Pulmonary artery endothelial cell (primary cell): ENCODE results near the gene TXNL4A. TPM values are rescaled to one million over a fixed set of nuclear protein-coding genes. Genes with fewer than 3 reads are reported as not detected.
A peak's percentile ranks its signal among the peaks of the same experiment; 100 is the strongest.
"Not testable (repeated sequence)": the region's sequence is repeated elsewhere in the genome, so short reads cannot be mapped to it uniquely, and the experiment has no call there.

Source experiments
- DNase-seq: peaks from one replicate; pipeline ENCODE4 v3.0.0-alpha.2; 2011; ENCODE audit warnings: low read depth, low spot score
- total RNA-seq: library from RNA; depleted of rRNA; stranded (reverse); fragments of >200 nt; gene quantifications from 2 replicates; pipeline ENCODE4 v1.2.3, GENCODE V29; 2014

TXNL4A gene
- total RNA-seq, 1 donor from 2014 or later = 86.4 TPM

- not testable (repeated sequence) for DNase-seq
Measured at GRCh38 chr18:79999701-80000100, 11.3 kb upstream of the TXNL4A start.

GRCh38 chr18:79991494-79991893 is 3.1 kb upstream of the TXNL4A start:
- DNase-seq = no peak

DNA sequence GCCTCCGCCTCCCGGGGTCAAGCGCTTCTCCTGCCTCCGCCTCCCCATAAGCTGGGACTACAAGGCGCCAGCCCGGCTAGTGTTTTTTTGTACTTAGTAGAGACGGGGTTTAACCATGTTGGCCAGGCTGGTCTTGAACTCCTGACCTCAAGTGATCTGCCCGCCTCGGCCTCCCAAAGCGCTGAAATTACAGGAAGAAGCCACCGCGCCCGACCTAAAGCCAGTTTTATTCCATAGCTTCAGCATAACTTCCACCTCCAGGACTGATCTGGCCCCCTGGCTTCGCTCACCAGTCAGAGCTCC is 783 bp upstream of the TXNL4A start:
- DNase-seq = no peak

GRCh38 chr18:79988071-79988450 is 302 bp downstream of the TXNL4A start:
- no peak for DNase-seq

- no peak for DNase-seq
Measured at GRCh38 chr18:79987566-79987965, 797 bp downstream of the TXNL4A start.

GRCh38 chr18:79986726-79987125 is 1.6 kb downstream of the TXNL4A start:
- DNase-seq = no peak

DNA sequence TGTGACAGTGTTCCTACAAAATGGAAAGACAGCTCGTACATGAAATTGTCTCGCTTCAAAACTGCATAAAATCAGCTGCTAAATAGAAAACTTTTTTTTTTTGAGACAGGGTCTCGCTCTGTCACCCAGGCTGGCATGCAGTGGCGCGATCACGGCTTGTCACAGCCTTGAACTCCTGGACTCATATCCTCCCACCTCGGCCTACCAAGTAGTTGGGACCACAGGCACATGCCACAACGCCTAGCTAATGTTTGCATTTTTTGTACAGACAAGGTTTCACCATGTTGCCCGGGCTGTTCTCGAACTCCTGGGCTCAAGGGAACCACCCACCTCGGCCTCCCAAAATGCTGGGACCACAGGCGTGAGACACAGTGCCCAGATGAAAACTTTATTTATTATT is 3.2 kb downstream of the TXNL4A start:
- no peak for DNase-seq

- DNase-seq = no peak
Measured at GRCh38 chr18:79983793-79984192, 4.6 kb downstream of the TXNL4A start.

- no peak for DNase-seq
Measured at GRCh38 chr18:79983253-79983652, 5.1 kb downstream of the TXNL4A start.

- DNase-seq = no peak
Measured at GRCh38 chr18:79982736-79983135, 5.6 kb downstream of the TXNL4A start.

GRCh38 chr18:79980585-79980984 is 7.8 kb downstream of the TXNL4A start:
- no peak for DNase-seq

GRCh38 chr18:79979843-79980242 is 8.5 kb downstream of the TXNL4A start:
- DNase-seq = no peak

DNA sequence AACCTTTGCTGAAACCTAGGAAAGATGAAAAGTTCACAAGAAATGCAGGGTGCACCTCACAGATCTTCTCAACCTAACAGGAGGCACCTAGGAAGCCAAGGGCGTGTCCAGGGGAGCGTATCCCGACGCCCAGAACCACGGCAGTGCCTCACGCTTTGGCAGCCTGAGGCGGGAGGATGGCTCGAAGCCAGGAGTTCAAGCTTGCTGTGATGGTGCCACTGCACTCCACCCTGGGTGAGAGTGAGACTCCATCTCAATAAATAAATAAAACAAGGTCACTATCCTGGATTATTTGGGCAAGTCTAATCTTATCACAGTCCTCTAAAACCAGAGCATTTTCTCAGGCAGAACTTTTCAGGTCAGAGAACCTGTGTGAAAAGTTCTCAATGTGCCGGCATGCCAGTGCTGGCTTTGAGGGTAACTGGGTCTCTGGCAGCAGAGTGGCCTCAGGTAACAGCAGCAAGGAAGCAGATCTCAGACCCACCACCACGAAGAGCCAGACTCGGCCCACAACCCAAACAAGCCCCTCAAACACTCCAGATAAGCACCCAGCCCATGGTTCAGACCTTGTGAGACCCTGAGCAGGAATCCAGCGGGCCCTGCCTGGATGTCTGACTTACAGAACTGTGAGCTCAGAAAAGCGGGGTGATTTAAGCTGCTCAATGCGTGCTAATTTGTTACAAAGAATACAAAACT is 12.2 kb downstream of the TXNL4A start:
- DNase-seq = no peak

GRCh38 chr18:79975043-79975442 is 13.3 kb downstream of the TXNL4A start:
- DNase-seq = no peak

DNA sequence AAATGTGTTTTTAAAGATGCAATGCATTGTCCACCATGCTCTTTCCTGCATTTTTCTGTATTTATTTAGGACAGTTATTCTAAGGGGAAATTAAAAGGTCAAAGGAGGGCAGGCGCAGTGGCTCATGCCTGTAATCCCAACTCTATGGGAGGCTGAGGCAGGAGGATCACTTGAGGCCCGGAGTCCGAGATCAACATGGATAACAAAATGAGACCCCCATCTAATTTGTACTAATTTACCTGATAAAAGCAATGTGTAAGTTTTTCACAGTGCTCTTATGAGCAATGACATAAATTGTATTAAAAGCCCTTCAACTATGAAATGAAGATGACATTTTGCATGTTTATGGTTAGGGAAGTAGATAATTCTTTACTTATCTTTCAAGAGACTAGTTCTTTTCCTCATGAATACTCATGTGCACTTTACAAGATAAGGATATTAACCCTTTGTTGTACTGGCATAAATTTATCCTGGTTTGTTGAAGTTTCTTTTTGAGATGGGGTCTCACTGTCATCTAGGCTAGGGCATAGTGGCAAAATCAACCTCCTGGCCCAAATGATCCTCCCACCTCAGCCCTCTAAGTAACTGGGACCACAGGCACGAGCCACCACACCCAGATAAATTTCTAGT is 14.2 kb downstream of the TXNL4A start:
- no peak for DNase-seq

- no peak for DNase-seq
Measured at GRCh38 chr18:79973517-79973916, 14.8 kb downstream of the TXNL4A start.

DNA sequence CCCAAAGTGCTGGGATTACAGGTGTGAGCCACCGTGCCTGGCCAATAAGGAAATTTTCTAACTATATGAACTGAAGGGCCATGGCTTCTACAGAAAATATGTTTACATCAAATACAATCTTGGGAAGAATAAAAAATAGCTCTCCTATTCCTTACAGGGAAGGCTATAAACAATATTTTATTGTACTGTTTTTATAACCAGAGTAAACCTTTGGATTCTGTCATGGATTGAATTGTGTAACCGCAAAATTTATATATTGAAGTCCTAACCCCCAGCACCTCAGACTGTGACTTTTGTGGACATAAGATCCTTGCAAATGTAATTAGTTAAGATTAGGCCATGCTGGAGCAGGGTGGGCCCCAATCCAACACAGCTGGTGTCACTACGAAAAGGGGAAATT is 15.6 kb downstream of the TXNL4A start:
- no peak for DNase-seq

DNA sequence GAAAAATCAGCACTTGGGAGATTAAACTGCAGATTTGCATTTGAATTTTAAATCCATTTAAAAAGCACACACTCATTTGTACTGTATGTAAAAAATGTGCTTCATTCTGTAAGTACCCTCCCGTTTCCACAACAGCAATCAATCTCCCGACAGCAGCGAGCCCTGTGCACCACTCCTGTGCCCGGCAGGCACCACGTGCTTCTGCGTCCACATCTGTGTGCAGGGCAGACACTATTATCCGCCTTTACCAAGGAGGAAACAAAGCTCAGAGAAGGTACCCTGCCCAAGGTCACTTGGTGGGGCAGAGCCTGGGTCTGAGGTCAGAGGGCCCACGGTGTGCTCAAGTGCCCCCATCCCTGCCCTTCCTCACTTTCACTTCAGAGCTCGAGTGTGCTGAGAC is 16.4 kb downstream of the TXNL4A start:
- no peak for DNase-seq

GRCh38 chr18:79971211-79971952 is 17.0 kb downstream of the TXNL4A start:
- DNase-seq = no peak

DNA sequence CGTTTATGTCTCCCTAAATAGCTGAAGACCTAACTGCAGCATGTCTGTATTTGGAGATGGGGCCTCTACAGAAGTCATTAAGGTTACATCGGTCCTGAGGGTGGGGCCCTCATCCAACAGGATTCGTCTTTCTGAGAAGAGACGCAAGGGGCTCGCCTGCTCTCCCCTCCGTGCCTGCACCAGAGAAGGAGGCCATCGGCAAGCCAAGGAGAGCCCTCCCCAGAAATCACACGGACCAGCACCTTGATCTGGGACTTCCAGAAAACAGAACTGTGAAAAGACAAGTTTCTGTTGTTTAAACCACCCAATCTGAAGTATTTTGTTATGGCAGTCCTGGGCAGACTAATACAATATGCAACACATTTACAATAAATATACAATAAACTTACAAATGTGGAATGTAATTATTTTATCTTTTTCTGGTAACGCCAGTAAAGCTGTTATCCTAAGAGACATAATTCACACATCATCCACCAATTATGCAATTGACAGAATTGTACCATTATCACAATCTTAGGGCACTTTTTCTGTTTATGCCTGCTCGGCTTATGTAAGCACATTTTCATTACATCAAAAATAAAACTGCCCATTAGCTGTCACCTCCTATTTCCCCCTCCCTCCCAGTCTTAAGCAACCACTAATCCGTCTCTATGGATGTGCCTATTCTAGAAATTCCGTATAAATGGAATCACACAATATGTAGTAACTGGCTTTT is 17.8 kb downstream of the TXNL4A start:
- DNase-seq = no peak

DNA sequence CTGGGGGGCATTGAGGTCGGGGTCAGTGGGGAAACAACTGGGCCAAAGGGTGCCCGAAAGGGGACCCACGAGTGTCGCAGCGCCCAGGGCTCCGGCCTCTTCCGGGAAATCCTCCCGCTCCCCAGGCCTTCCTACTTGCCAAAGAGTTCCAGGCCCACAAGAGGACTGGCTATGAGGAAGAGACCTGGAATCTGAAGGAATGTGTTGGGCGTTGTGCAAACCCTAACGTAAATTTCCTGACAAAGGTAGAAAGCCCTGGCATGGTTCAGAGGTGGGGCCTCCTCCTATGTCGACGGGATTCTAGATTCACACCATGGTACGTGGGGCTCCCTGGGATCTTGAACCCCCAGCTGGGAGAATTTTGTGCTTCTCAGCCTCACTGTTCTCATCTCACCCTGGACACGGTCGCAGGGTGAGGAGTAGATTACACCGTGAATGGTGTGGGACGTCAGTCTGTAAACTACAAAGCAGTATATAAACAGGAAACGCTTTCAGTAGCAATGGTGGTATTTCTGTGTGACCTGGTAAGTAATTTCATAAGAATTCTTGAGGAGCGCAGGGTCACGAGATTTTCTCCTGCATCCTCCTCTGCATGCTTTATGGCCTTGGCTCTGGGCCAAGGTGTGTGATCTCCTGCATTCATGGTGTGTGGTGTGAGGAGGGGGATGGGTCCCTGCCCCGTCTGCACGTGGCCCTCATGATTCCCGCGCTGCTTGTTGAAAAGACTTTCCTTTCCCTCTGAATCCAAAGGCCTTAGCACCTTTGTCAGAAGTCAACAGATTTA is 23.1 kb downstream of the TXNL4A start:
- DNase-seq = peak; percentile 20
